ENCODE results near the gene TM7SF2.
"Not testable (repeated sequence)": the region's sequence is repeated elsewhere in the genome, so short reads cannot be mapped to it uniquely, and the experiment has no call there.

The TM7SF2 gene

GRCh38 chr11:65128182-65129145, 16.8 kb downstream of the TM7SF2 start:
- in situ Hi-C loops (cut with MboI; ENCODE audit: low sequenced_read_pairs), result no loop called here

GRCh38 chr11:65129649-65130441, 18.2 kb downstream of the TM7SF2 start:
- in situ Hi-C loops (cut with MboI; ENCODE audit: low sequenced_read_pairs), result no loop called here

DNA sequence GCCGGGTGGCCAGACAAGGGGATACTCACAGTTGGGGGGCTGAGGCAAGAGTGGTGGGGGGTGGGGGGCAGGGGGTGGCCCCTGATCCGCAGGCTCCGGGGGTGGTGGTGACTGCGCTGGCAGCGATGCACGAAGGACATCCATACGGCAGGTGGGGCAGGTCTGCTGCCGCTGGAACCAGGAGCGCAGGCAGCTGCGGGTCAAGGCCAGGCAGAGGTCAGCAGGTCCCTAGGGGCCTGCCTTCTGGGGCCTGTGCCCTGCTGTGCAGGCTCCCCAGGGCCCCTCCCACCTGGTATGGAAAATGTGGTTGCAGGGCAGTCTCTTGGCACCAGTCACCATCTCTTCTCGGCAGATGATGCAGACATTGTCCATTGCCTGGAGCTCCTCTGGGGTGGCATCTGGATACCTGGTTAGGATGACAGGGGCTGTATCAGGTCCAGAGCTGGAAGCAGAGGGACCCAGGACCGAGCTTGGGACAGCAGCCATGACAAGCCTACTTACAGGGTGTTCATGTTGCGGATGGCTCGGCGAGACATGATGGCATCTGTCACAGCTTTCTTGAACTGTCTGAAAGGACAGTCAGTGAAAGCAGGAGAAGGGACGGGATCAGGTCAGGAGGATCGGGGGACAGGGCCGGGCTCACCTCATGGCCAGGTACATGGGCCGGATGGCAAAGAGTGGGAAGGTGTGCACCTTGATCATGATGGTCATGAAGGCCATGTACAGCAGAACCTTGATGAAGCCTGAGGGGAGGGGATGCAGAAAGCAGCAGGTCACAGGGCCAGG, 19.2 kb downstream of the TM7SF2 start:
- in situ Hi-C loops (cut with MboI; ENCODE audit: low sequenced_read_pairs), result no loop called here

- in situ Hi-C loops (cut with MboI; ENCODE audit: low sequenced_read_pairs), result no loop called here
These were observed 19.7 kb downstream of the TM7SF2 start for GRCh38 chr11:65131417-65131776.

GRCh38 chr11:65131895-65132237, 20.2 kb downstream of the TM7SF2 start:
- in situ Hi-C loops (cut with MboI; ENCODE audit: low sequenced_read_pairs), result no loop called here

GRCh38 chr11:65132238-65132987, 20.7 kb downstream of the TM7SF2 start:
- in situ Hi-C loops (cut with MboI; ENCODE audit: low sequenced_read_pairs), result no loop called here

DNA sequence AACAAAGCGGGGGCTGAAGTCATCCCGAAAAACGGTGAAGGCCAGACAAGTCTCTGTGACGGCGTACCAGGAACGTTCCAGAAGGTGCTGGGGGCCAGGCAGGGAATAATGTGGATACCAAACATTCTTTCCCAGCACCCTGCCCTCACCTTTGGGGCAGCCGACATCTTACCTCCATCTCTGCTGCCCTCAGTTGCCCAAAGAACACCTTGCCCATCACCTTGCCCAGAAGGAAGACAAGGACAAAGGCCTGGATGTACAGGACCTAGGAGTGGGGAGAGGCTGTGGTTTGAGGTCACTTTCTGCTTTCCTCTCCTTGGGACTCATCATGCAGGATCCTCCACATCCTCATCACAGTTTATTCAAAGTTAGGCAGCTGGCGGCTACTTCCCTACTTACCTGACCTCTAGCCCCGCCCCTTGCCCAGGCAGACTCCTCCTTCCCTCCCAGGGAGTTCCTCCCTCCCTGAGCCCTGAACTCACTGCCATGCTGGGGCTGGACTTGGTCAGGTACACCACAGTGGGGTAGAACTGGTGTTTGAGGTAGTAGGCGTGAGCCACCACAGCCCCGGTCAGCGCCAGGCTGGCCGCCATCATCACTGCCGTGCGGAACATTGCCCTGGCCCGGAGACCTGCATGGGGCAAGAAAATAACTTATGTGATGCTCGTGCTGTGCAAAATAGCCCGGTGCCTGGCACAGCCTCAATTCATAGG, 21.5 kb downstream of the TM7SF2 start:
- in situ Hi-C loops (cut with MboI; ENCODE audit: low sequenced_read_pairs), result no loop called here

DNA sequence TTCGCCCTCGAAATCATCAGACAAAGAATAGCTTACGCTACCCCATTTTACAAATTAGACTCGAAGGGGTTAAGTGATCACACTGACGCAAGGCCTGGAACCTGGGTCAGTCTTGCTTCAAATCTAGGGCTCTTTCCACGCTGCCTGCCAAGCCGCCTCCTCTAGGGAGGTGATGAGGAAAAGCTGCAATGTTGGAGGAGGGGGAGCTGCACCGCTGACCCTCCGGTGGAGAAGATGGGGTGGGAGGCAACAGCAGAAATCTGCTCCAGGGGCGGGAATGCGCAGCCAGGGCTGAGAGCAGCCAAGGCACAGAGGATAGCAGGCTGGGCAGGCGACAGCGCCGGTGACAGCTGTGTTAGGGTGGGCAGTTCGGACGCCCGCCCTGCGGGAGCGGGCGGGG, 22.1 kb downstream of the TM7SF2 start:
- in situ Hi-C loops (cut with MboI; ENCODE audit: low sequenced_read_pairs), result no loop called here

DNA sequence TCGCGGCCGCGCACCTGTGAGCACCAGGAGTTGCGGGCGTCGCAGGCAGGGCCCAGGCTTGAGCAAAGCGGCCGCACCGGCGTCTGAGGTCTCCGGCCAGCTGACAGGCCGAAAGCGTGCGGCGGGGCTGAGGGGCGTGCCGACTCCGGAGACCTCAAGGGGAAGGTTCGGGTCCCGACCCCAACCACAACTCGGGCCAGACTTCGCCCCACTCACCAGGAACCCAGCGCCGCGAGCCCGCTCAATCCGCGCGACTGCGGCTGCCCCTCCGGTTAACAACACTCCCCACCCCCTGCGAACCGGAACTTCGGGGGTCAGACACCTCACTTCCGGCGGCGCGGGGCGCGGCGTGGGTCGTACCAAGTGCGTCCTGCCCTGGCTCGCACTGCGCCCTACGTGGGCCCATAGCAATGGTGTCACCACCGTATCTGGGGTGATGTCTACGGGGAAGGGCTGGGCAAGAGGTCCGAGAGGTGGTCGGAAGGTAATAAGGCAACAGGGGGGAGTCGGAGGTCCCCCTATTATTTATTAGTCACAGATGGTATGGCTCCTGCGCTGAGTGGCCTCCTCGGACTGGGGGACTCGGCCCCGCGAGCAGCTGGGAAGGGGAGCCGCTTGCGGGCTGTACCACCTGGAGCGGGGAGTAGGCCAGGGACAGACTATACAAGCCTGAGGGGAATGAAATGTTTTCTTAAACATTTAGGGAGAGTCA, 22.7 kb downstream of the TM7SF2 start, which contains the start of gene SYVN1:
Gene SYVN1 (minus strand): TSS at position 280 of the 712 bp plus-strand sequence. CDS start 918 bp downstream, outside the sequence.
- in situ Hi-C loops (cut with MboI; ENCODE audit: low sequenced_read_pairs), result no loop called here

- in situ Hi-C loops (cut with MboI; ENCODE audit: low sequenced_read_pairs), result no loop called here
These were observed 23.4 kb downstream of the TM7SF2 start for GRCh38 chr11:65134952-65135632.

DNA sequence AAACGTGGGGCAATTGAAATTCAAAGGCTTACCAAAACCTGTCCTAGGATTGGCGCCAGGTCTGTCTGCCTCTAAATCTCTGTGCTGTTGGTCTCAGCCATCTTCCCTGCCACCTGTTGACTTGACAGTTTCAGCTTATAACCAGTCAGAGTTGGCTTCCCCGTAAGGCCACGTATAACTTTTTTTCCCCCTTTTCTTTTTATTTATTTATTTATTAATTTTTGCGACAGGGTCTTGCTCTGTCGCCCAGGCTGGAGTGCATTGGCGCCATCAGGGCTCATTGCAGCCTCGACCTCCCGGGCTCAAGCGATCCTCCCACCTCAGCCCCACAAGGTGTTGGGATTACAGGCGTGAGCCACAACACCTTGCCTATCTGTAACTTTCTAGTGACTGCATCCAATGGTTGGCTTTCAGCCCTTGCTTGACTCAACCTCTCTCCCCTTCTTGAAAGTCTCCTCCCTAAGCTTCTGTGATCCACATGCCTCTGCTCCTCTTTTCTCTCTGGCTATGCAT, 24.0 kb downstream of the TM7SF2 start:
- in situ Hi-C loops (cut with MboI; ENCODE audit: low sequenced_read_pairs), result no loop called here

- in situ Hi-C loops (cut with MboI; ENCODE audit: low sequenced_read_pairs), result no loop called here
These were observed 24.9 kb downstream of the TM7SF2 start for GRCh38 chr11:65136515-65137096.

GRCh38 chr11:65141896-65142494, 30.3 kb downstream of the TM7SF2 start:
- in situ Hi-C loops (cut with MboI; ENCODE audit: low sequenced_read_pairs), result no loop called here

GRCh38 chr11:65147352-65148075, 35.8 kb downstream of the TM7SF2 start:
- in situ Hi-C loops (cut with MboI; ENCODE audit: low sequenced_read_pairs), result no loop called here

GRCh38 chr11:65148657-65149056, 37.0 kb downstream of the TM7SF2 start:
- in situ Hi-C loops (cut with MboI; ENCODE audit: low sequenced_read_pairs), result no loop called here

DNA sequence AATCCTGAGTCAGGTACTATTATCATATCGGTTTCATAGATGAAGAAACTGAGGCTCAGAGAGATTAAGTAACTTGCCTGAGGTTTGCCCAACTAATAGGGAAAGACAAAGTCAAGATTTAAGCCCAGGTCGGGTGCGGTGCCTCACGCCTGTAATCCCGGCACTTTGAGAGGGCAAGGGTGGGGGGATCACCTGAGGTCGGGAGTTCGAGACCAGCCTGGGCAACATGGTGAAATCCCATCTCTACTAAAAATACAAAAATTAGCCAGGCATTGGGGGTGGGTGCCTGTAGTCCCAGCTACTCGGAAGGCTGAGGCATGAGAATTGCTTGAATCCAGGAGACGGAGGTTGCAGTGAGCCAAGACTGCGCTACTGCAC, 38.4 kb downstream of the TM7SF2 start:
- in situ Hi-C loops (cut with MboI; ENCODE audit: low sequenced_read_pairs), result not testable (repeated sequence)
